NB4 (cell line): Measurements from ENCODE around the gene SOX1.

Experiments used
- DNase-seq: peaks from one replicate; pipeline ENCODE4 v3.0.0; 2010; ENCODE audit warnings: low read depth
- H3K4me3 ChIP-seq: one replicate; pipeline ENCODE4 v1.5.1; 2011; ENCODE audit warnings: mild to moderate bottlenecking, low read depth, low read length, moderate library complexity
- MYC ChIP-seq: IDR thresholded peaks from 2 replicates; pipeline ENCODE4 v1.6.1; 2011; ENCODE audit warnings: low read depth, low read length
- POLR2A ChIP-seq: IDR thresholded peaks from 2 replicates; pipeline ENCODE4 v1.6.1; 2011; ENCODE audit warnings: mild to moderate bottlenecking; ENCODE audit not compliant: insufficient read length; ENCODE audit errors: extremely low read depth
- TF ChIP-seq, protein P1 (sequence below): IDR thresholded peaks from one replicate; pipeline ENCODE4 v1.5.1; 2012; ENCODE audit warnings: low read depth, low read length
- TF ChIP-seq, protein P2 (sequence below): IDR thresholded peaks from 2 replicates; pipeline ENCODE4 v1.6.1; 2011; ENCODE audit warnings: low read depth, low read length

The SOX1 gene

DNA sequence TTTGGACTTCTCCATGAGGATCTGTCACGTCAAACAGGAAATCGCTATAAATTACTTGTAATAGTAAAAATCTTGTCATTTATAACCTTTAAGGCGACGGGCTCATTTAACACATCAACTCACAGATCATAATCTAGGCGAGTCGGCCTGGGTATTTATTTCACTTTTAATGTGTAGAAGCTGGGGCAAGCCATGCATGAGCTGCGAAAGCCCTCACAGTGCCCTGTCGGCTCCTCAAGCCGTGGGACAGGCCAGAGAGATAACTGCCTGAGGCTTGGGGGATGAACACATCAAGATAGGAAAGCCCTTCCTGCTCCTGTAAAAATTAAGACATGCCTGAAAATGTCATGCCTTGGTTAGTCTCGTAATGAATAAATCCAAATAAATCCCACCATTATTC, 30.8 kb downstream of the SOX1 start:
- no peak overlapping the region for H3K4me3 ChIP-seq
- no peak for DNase-seq
- TF ChIP-seq, protein P1, sequence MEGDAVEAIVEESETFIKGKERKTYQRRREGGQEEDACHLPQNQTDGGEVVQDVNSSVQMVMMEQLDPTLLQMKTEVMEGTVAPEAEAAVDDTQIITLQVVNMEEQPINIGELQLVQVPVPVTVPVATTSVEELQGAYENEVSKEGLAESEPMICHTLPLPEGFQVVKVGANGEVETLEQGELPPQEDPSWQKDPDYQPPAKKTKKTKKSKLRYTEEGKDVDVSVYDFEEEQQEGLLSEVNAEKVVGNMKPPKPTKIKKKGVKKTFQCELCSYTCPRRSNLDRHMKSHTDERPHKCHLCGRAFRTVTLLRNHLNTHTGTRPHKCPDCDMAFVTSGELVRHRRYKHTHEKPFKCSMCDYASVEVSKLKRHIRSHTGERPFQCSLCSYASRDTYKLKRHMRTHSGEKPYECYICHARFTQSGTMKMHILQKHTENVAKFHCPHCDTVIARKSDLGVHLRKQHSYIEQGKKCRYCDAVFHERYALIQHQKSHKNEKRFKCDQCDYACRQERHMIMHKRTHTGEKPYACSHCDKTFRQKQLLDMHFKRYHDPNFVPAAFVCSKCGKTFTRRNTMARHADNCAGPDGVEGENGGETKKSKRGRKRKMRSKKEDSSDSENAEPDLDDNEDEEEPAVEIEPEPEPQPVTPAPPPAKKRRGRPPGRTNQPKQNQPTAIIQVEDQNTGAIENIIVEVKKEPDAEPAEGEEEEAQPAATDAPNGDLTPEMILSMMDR, result no peak
- TF ChIP-seq MYC, result no peak
- TF ChIP-seq POLR2A, result no peak
- TF ChIP-seq, protein P2, sequence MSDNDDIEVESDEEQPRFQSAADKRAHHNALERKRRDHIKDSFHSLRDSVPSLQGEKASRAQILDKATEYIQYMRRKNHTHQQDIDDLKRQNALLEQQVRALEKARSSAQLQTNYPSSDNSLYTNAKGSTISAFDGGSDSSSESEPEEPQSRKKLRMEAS, result no peak

DNA sequence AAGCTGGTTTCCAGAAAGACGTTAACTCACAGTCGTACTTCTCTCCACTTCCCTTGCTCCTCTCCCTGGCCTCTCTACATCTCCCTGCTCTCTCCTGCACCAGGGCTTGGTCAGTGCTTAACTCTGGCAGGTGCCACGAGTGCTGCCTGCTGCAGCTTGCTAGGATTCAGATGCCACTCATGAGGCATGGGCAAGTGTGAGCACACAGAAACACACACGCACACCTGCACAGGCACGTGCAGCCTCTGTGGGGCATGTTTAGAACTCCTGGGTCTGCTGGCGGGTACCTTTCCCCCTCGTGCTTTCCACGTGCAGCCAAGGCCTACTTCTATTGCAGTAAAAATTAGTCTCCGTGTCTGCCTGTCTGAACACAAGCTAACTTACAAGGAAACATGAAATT, 31.8 kb downstream of the SOX1 start:
- no peak overlapping the region for H3K4me3 ChIP-seq
- no peak for DNase-seq
- TF ChIP-seq POLR2A (no peak), MYC (no peak)
- TF ChIP-seq, protein P1, result no peak
- TF ChIP-seq, protein P2, result no peak

DNA sequence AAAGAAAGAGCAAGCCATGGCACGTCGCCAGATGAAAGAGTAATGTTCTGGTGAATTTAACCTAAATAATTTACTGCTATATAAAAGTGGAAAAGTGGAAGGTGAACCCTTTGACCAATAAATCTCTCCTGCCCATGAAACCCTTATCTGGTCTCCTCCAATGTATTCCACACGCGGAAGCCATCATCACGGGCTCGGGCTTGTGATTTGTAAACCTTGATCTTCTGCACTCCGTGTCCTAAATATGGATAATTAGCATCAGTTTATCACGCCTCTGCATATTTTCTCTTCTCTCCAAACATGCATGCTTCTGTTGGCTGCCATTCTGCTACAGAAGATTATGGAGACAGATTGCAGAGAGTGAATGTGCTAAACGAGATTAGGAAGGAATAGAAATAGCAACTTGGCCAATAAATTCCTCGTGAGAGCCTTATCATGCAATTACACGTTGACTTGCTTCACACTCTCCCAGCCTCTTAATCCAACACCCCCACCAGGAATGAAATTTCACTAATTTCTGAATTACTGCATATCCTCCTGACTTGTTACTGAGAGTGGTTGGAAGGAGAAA, 34.5 kb downstream of the SOX1 start:
- no peak overlapping the region for H3K4me3 ChIP-seq
- DNase-seq, result no peak
- TF ChIP-seq, protein P1, result no peak

DNA sequence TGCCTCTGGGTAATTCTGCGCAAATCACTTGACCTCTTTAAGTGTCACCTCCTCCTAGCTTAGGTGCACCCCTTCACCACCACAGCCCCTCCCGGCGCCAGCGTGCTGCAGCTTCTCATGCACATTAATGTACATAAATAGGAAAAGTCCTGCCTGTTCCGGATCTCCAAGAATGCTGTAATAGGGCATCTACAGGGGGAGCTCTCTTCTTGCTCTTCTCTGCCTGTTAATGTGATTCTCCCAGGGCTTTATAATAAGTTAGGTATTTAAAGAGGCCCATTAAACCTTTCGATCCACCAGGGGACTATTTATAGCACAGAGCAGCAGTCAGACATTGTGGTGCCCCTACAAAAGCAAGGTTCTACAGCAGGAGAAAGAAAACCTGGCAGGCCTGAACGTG, 35.3 kb downstream of the SOX1 start:
- H3K4me3 ChIP-seq, result no peak overlapping the region
- DNase-seq, result peak; percentile 14
- no peak for TF ChIP-seq MYC
- TF ChIP-seq, protein P1, result peak; percentile 28

DNA sequence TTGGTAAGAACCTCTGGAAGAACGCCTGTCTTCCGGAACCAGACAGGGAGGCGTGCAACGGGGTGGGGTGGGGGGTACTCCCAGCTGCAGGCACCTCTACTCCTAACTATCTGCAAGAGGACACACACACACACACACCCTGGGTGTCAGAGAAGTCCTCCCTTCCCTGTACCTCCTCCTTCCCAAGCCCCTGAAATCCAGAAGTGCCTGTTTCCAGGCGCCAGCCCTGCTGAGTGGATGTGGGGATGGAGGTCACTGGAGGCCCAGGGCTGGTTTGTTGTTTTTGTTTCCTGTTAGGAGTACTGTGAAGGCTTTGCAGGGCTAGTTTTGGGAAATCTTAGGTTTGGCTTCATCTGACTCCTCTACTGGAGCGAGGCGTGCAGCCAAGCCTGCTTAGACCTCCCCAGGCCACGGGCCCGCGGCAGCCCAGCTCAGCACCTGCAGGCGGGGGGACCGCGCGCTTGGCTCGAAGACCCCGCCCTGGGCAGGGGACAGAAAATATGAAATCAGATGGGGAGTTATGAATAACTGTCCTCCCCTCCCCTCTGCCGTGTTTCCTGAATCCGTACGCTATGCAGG, 36.4 kb downstream of the SOX1 start:
- no peak for DNase-seq
- no peak overlapping the region for H3K4me3 ChIP-seq
- TF ChIP-seq POLR2A, result no peak
- TF ChIP-seq, protein P1, result no peak

DNA sequence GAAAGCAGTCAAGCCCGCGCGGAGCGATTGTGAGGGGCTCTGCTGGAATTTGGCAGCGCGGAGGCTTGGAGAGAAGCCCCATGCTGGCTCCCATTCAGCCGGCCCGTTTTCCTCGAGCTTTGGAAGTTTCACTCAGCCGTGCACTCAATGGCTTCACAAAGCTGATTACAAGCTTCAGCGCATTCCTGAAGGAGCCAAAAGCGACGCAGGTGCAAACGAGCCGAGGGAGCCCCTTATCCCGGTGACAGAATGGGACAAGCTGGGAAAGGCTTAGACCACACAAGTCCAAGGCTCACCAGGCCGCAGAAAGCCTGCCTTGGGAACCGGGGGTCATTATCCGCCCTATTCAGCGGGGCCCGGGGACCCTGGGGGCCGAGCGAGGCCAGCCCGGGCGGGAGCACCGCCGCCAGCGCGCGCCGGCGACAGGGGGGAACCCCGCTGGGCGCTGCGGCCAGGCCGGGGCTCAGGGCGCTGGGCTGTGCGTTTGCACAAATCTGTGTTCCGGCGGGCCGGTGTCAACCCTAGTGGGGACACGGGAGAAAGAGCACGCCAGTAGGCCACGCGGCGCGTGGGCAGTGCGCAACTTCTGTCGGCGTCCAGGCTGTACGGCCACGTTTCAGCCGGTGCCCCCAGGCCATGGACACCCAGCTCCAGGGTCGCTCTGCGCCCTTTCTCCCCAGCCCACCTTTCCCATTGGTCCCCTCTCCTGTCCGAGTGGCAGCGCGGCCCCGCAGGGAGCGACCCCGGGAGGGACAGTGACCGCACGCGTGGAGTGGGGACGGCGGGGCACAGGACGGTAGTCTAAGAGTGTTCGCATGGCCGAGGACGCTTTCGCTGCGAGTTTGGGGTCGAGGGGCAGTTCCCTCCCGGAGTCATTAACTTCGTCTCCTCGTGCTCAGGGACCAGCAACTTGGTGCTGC, 37.3 kb downstream of the SOX1 start:
- DNase-seq, result no peak
- TF ChIP-seq, protein P1, result no peak
- TF ChIP-seq, protein P2, result no peak
- no peak for TF ChIP-seq POLR2A
- no peak for TF ChIP-seq MYC
- H3K4me3 ChIP-seq, result no peak overlapping the region
